ENCODE measurements around the gene ARRB1. TPM values are rescaled to one million over a fixed set of nuclear protein-coding genes. Genes with fewer than 3 reads are reported as not detected.
A peak's percentile ranks its signal among the peaks of the same experiment; 100 is the strongest.

Gene ARRB1
- total and polyA plus RNA-seq, 9 of the 15 experiments (the other 6 are each of a cell fraction or from before 2014, with no cell fraction given): 6.6 to 45.4 (median 28.5) TPM

GRCh38 chr11:75399344-75400145, 48.1 kb upstream of the ARRB1 start, which contains the start of gene RPS3 (continued):
- no peak for TF ChIP-seq ZNF764 (CRISPR knock-in tag; IDR thresholded peaks at IDR 0.05; ENCODE audit: low read depth)
- 0 out of 2 replicates have a peak, but pooled peaks have one; percentile 68 for TF ChIP-seq HMGXB4 (CRISPR knock-in tag; IDR thresholded peaks at IDR 0.05)
- peak; percentile 91 for TF ChIP-seq ETS1 (conservative IDR thresholded peaks at IDR 0.05; ENCODE audit: control insufficient read depth, low read depth, low read length)
- TF ChIP-seq ZNF143 (CRISPR knock-in tag; IDR thresholded peaks at IDR 0.05): peak; percentile 99
- peak; percentile 44 to 55 for TF ChIP-seq E2F6 (IDR thresholded peaks at IDR 0.05; ENCODE audit: borderline replicate concordance in 1 of 2, extremely low read depth in 1 of 2, insufficient read depth in 1 of 2, insufficient read length in 1 of 2, low read depth in 1 of 2, low read length in 1 of 2, poor library complexity in 1 of 2, severe bottlenecking in 1 of 2)
- no peak for TF ChIP-seq RREB1 (CRISPR knock-in tag; IDR thresholded peaks at IDR 0.05)
- TF ChIP-seq TEAD1 (CRISPR knock-in tag; IDR thresholded peaks at IDR 0.05): peak in 1 of 2 experiments; percentile 69; a peak in 1 of 4 replicates
- no peak for TF ChIP-seq EZH2 (IDR thresholded peaks at IDR 0.05; ENCODE audit: borderline replicate concordance, low read depth, low read length)
- TF ChIP-seq MAZ (CRISPR knock-in tag; conservative IDR thresholded peaks at IDR 0.05 in 1 of 2, IDR thresholded peaks at IDR 0.05 in 1 of 2): peak; percentile 55 to 82
- TF ChIP-seq POLR3G (IDR thresholded peaks at IDR 0.05; ENCODE audit: extremely low read depth, insufficient read length, insufficient replicate concordance): no peak
- peak; percentile 82 for TF ChIP-seq ATF7 (IDR thresholded peaks at IDR 0.05)
- no peak; the same call in 1 of the 2 replicates for TF ChIP-seq ZNF232 (CRISPR knock-in tag; IDR thresholded peaks at IDR 0.05)
- peak; percentile 50; the same call in 1 of the 2 replicates for TF ChIP-seq FOSL1 (tag; conservative IDR thresholded peaks at IDR 0.05)
- TF ChIP-seq CC2D1A (IDR thresholded peaks at IDR 0.05): no peak
- TF ChIP-seq PHF21A (IDR thresholded peaks at IDR 0.05; ENCODE audit: borderline replicate concordance, low read depth): no peak
- TF ChIP-seq KLF10 (CRISPR knock-in tag; IDR thresholded peaks at IDR 0.05): no peak
- no peak for TF ChIP-seq STAT5B (CRISPR knock-in tag; IDR thresholded peaks at IDR 0.05)
